Smooth muscle cell of the brain vasculature (primary cell): Measurements from ENCODE around the gene SNAP23.
A peak's percentile ranks its signal among the peaks of the same experiment; 100 is the strongest.

ENCODE experiments used
- DNase-seq: peaks from one replicate; pipeline ENCODE4 v3.0.0-alpha.2; 2012; ENCODE audit warnings: low read depth, low spot score

Gene SNAP23

GRCh38 chr15:42558739-42559138, 63.3 kb downstream of the SNAP23 start:
- DNase-seq = no peak

- peak; percentile 97 for DNase-seq
Measured at GRCh38 chr15:42575188-42576039, 80.0 kb downstream of the SNAP23 start, which contains the start of gene STARD9. Gene STARD9, plus strand, starts transcription at chr15:42575606. Its CDS starts 110 bp downstream, at chr15:42575716.

GRCh38 chr15:42576040-42576594, 80.7 kb downstream of the SNAP23 start:
- no peak for DNase-seq

GRCh38 chr15:42576776-42577175, 81.3 kb downstream of the SNAP23 start:
- DNase-seq = no peak

- DNase-seq = no peak
Measured at GRCh38 chr15:42577514-42578031, 82.1 kb downstream of the SNAP23 start.

- DNase-seq = no peak
Measured at GRCh38 chr15:42578984-42579537, 83.6 kb downstream of the SNAP23 start.

- no peak for DNase-seq
Measured at GRCh38 chr15:42581272-42581730, 85.9 kb downstream of the SNAP23 start.
